ENCODE results near the gene ZDHHC14.

Gene ZDHHC14

GRCh38 chr6:157522472-157522871 is 141.5 kb downstream of the ZDHHC14 start:
- DNase-seq (ENCODE audit: low read depth in 2 of 2): no peak
- TF ChIP-seq CTCF (IDR thresholded peaks at IDR 0.05; ENCODE audit: low read depth, low read length): no peak
- H3K4me3 ChIP-seq (replicated peaks in 1 of 2; ENCODE audit: low read depth in 2 of 2, low read length in 2 of 2): no peak overlapping the region

- no peak for TF ChIP-seq CTCF (IDR thresholded peaks at IDR 0.05; ENCODE audit: low read depth, low read length)
- H3K4me3 ChIP-seq (replicated peaks in 1 of 2; ENCODE audit: low read depth in 2 of 2, low read length in 2 of 2): no peak overlapping the region
- no peak for DNase-seq (ENCODE audit: low read depth in 2 of 2)
Observed at GRCh38 chr6:157524735-157525134, 143.7 kb downstream of the ZDHHC14 start.

- TF ChIP-seq CTCF (IDR thresholded peaks at IDR 0.05; ENCODE audit: low read depth, low read length): no peak
- no peak for DNase-seq (ENCODE audit: low read depth in 2 of 2)
- no peak overlapping the region for H3K4me3 ChIP-seq (replicated peaks in 1 of 2; ENCODE audit: low read depth in 2 of 2, low read length in 2 of 2)
Observed at GRCh38 chr6:157525292-157525889, 144.4 kb downstream of the ZDHHC14 start.

- H3K4me3 ChIP-seq (replicated peaks in 1 of 2; ENCODE audit: low read depth in 2 of 2, low read length in 2 of 2): no peak overlapping the region
- DNase-seq (ENCODE audit: low read depth in 2 of 2): no peak
- no peak for TF ChIP-seq CTCF (IDR thresholded peaks at IDR 0.05; ENCODE audit: low read depth, low read length)
Observed at GRCh38 chr6:157525918-157526425, 145.0 kb downstream of the ZDHHC14 start.

- no peak for TF ChIP-seq CTCF (IDR thresholded peaks at IDR 0.05; ENCODE audit: low read depth, low read length)
- no peak overlapping the region for H3K4me3 ChIP-seq (replicated peaks in 1 of 2; ENCODE audit: low read depth in 2 of 2, low read length in 2 of 2)
- peak; percentile 31 to 93 for DNase-seq (ENCODE audit: low read depth in 2 of 2)
Observed at GRCh38 chr6:157527471-157527907, 146.5 kb downstream of the ZDHHC14 start.

GRCh38 chr6:157528931-157529653 is 148.1 kb downstream of the ZDHHC14 start:
- H3K4me3 ChIP-seq (replicated peaks in 1 of 2; ENCODE audit: low read depth in 2 of 2, low read length in 2 of 2): no peak overlapping the region
- TF ChIP-seq CTCF (IDR thresholded peaks at IDR 0.05; ENCODE audit: low read depth, low read length): no peak
- peak; percentile 24 to 48 for DNase-seq (ENCODE audit: low read depth in 2 of 2)

Data from cardiac fibroblast (primary cell).